Endodermal cell (in vitro differentiated cells): Measurements from ENCODE around the gene CPA3. TPM values are rescaled to one million over a fixed set of nuclear protein-coding genes. Genes with fewer than 3 reads are reported as not detected.

ENCODE experiments used
- DNase-seq: peaks from one replicate; pipeline ENCODE4 v3.0.0-alpha.2; 2017
- H3K27ac ChIP-seq: 2 replicates; pipeline ENCODE4 v1.5.1; 2013; ENCODE audit warnings: mild to moderate bottlenecking, low read depth, low read length, moderate library complexity
- H3K27me3 ChIP-seq: 2 replicates; pipeline ENCODE4 v1.6.1; 2013; ENCODE audit warnings: mild to moderate bottlenecking, low read length, moderate library complexity; ENCODE audit not compliant: insufficient read depth, control insufficient read depth, poor library complexity, severe bottlenecking
- H3K36me3 ChIP-seq: 2 replicates; pipeline ENCODE4 v1.7.0; 2013; ENCODE audit warnings: mild to moderate bottlenecking, low read length, moderate library complexity; ENCODE audit not compliant: control insufficient read depth, insufficient read depth
- H3K4me1 ChIP-seq: one replicate; pipeline ENCODE4 v1.7.0; 2013; ENCODE audit warnings: low read length; ENCODE audit not compliant: control insufficient read depth, insufficient read depth
- H3K4me3 ChIP-seq: 2 replicates; pipeline ENCODE4 v1.5.1; 2013; ENCODE audit warnings: mild to moderate bottlenecking, low read length, moderate library complexity
- H3K9ac ChIP-seq: 2 replicates; pipeline ENCODE4 v1.6.1; 2013; ENCODE audit warnings: mild to moderate bottlenecking, low read length, moderate library complexity; ENCODE audit not compliant: poor library complexity, severe bottlenecking; ENCODE audit errors: extremely low read depth
- H3K9me3 ChIP-seq: 2 replicates; pipeline ENCODE4 v1.6.1; 2013; ENCODE audit warnings: mild to moderate bottlenecking, low read length, moderate library complexity; ENCODE audit not compliant: control insufficient read depth
- H3K27ac Mint-ChIP-seq: 2 replicates; pipeline ENCODE4 v1.8.0; 2020; ENCODE audit warnings: mixed read lengths
- H3K27me3 Mint-ChIP-seq: 2 replicates; pipeline ENCODE4 v1.8.0; 2021; ENCODE audit warnings: mild to moderate bottlenecking, mixed read lengths; ENCODE audit not compliant: insufficient read depth
- H3K36me3 Mint-ChIP-seq: 2 replicates; pipeline ENCODE4 v1.8.0; 2020; ENCODE audit warnings: low read depth, mixed read lengths
- H3K4me1 Mint-ChIP-seq: 2 replicates; pipeline ENCODE4 v1.8.0; 2020; ENCODE audit warnings: mixed read lengths
- H3K4me3 Mint-ChIP-seq: 2 replicates; pipeline ENCODE4 v1.8.0; 2020; ENCODE audit warnings: mild to moderate bottlenecking, moderate library complexity, mixed read lengths
- H3K9me3 Mint-ChIP-seq: 2 replicates; pipeline ENCODE4 v1.8.0; 2020; ENCODE audit warnings: mild to moderate bottlenecking, mixed read lengths
- WGBS, 2 experiments: methylation state at CpG; one replicate each; pipeline versions ENCODE4 v1.1.5 to v1.1.7; 2013; ENCODE audit warnings: missing lambda C conversion rate in 2 of 2, mixed read lengths in 1 of 2; ENCODE audit not compliant: insufficient coverage in 1 of 2, insufficient read length in 1 of 2; 5-methylcytosine and 5-hydroxymethylcytosine counted together
- total RNA-seq, 2 donors: library from RNA; stranded (reverse); fragmentation: NEBNext Ultra II Directional in 1 of 2; extraction: Animal tissue kit (Norgen Biotek cat#: 25700) in 1 of 2; gene quantifications; 2 replicates in 1 of 2; 3 replicates in 1 of 2; pipeline ENCODE4 v1.2.1, GENCODE V29; 2021
- TF ChIP-seq, protein P1 (sequence below): fragments of 200-600 bp; sonication (generic); conservative IDR thresholded peaks from 2 replicates; pipeline ENCODE4 v1.5.0; 2021; ENCODE audit warnings: antibody characterized with exemption, mild to moderate bottlenecking

Gene CPA3
- total RNA-seq, 2 donors from 2014 or later, result not detected

- Histone ChIP-seq H3K4me3 (no peak overlapping the region), H3K27me3 (no peaks in the 10 kb centered on the region), H3K4me1 (no peaks in the 10 kb centered on the region), H3K9ac (no peak overlapping the region), H3K27ac (no peak overlapping the region), H3K36me3 (no peaks in the 10 kb centered on the region), H3K9me3 (no peaks in the 10 kb centered on the region)
- Mint-ChIP-seq H3K4me3 (no peak overlapping the region), H3K27me3 (no peaks in the 10 kb centered on the region), H3K9me3 (no peaks in the 10 kb centered on the region), H3K4me1 (no peaks in the 10 kb centered on the region), H3K36me3 (no peaks in the 10 kb centered on the region), H3K27ac (no peak overlapping the region)
- no peak for DNase-seq
- TF ChIP-seq, protein P1, sequence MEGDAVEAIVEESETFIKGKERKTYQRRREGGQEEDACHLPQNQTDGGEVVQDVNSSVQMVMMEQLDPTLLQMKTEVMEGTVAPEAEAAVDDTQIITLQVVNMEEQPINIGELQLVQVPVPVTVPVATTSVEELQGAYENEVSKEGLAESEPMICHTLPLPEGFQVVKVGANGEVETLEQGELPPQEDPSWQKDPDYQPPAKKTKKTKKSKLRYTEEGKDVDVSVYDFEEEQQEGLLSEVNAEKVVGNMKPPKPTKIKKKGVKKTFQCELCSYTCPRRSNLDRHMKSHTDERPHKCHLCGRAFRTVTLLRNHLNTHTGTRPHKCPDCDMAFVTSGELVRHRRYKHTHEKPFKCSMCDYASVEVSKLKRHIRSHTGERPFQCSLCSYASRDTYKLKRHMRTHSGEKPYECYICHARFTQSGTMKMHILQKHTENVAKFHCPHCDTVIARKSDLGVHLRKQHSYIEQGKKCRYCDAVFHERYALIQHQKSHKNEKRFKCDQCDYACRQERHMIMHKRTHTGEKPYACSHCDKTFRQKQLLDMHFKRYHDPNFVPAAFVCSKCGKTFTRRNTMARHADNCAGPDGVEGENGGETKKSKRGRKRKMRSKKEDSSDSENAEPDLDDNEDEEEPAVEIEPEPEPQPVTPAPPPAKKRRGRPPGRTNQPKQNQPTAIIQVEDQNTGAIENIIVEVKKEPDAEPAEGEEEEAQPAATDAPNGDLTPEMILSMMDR, result no peak
- WGBS, 2 experiments, result 80% methylated on average over 1 of the region's 1 CpG; no CpG with 5 or more reads in 1 of the 2 experiments
Measured at GRCh38 chr3:148848410-148848809, 16.7 kb upstream of the CPA3 start.

DNA sequence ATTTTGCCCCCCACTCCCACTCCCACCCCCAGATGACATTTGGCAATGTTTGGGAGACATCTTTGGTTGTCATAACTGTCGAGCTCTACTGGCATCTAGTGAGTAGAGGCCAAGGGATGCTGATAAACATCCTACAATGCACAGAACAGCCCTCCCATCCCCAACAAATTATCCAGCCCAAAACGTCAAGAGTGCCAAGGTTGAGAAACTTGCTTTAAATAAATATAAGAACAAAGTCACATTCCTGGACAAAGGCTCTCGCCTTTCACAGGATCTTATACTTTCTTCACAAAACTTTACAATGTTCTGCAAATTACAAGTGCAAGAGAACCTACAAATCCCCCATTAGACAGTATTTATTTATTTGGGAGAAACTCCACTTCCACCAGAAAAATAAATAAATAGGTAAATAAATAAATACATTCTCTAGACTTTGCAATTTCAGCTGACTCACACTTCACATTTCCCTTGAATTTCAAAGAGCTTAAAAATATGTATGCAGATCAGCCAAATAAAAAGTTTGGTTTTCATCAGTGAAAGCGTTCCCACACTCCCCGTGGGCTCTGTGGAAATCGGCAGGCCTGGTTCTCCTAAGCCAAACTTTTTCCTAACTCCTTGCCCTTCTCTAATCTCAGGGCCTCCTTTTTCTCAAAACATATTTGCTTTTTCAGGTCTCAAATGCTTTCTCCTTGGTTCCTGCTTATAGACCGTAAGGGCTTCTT lies 12.7 kb upstream of the CPA3 start:
- WGBS, 2 experiments, result 87% methylated on average over 3 to 7 of the region's 7 CpGs
- H3K4me1 Mint-ChIP-seq, result no peaks in the 10 kb centered on the region
- H3K36me3 Mint-ChIP-seq, result no peaks in the 10 kb centered on the region
- Histone ChIP-seq H3K4me3 (no peak overlapping the region), H3K36me3 (no peaks in the 10 kb centered on the region), H3K27me3 (no peaks in the 10 kb centered on the region), H3K9me3 (no peaks in the 10 kb centered on the region), H3K4me1 (peaks cover 5% of the 10 kb centered on the region), H3K27ac (no peak overlapping the region), H3K9ac (no peak overlapping the region)
- no peaks in the 10 kb centered on the region for H3K27me3 Mint-ChIP-seq
- H3K9me3 Mint-ChIP-seq, result no peaks in the 10 kb centered on the region
- H3K27ac Mint-ChIP-seq, result no peak overlapping the region
- DNase-seq, result no peak
- no peak overlapping the region for H3K4me3 Mint-ChIP-seq
- TF ChIP-seq, protein P1, result no peak

- no peaks in the 10 kb centered on the region for H3K9me3 Mint-ChIP-seq
Measured at GRCh38 chr3:148853076-148853475, 12.0 kb upstream of the CPA3 start.

More at GRCh38 chr3:148853076-148853475, 12.0 kb upstream of the CPA3 start:
- TF ChIP-seq, protein P1, result no peak
- Histone ChIP-seq H3K9me3 (no peaks in the 10 kb centered on the region), H3K4me1 (peaks cover 5% of the 10 kb centered on the region), H3K4me3 (no peak overlapping the region), H3K27me3 (no peaks in the 10 kb centered on the region), H3K9ac (no peak overlapping the region), H3K27ac (no peak overlapping the region), H3K36me3 (no peaks in the 10 kb centered on the region)
- DNase-seq, result no peak
- WGBS, 2 experiments, result 93 to 100% methylated on average over 1 to 2 of the region's 2 CpGs
- H3K36me3 Mint-ChIP-seq, result no peaks in the 10 kb centered on the region
- H3K27me3 Mint-ChIP-seq, result no peaks in the 10 kb centered on the region
- no peaks in the 10 kb centered on the region for H3K4me1 Mint-ChIP-seq
- H3K4me3 Mint-ChIP-seq, result no peak overlapping the region
- no peak overlapping the region for H3K27ac Mint-ChIP-seq
